Measurements from ENCODE around the gene CEP250.
"Not testable (repeated sequence)": the region's sequence is repeated elsewhere in the genome, so short reads cannot be mapped to it uniquely, and the experiment has no call there.

CEP250 gene

DNA sequence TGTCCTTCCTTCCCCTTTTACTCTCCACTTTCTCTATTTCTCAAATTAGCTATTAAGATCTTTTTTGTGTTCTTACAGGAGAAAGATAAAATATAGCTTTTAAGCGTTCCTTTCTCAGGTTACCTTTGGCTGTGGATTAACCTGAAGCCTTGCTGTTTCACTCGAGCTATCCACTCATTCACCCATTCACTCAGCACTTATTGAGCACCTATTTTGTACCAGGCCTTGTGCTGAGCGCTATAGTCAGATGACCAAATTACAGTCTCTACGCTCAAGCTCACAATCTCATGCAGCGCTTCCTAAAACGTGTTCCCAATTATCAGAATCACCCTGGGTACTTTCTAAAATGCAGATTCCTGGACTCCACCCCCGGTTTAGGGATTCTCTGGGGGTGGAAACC, 1.8 kb upstream of the CEP250 start:
- no peak for DNase-seq

GRCh38 chr20:35456700-35457099, 1.3 kb downstream of the CEP250 start:
- DNase-seq, result not testable (repeated sequence)

DNA sequence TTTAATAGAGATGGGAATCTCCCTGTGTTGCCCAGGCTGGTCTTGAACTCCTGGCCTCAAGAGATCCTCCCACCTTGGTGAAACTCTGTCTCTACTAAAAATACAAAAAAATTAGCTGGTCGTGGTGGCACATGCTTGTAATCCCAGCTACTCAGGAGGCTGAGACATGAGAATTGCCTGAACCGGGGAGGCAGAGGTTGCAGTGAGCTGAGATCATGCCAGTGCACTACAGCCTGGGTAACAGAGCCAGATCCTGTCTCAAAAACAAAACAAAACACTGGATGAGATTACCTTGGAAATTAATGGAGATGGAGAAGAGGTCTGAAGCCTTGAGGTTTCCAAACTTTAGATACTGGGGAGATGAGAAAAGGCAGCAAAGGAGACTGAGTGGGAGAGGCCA, 2.1 kb downstream of the CEP250 start:
- not testable (repeated sequence) for DNase-seq

- no peak for DNase-seq
Observed at GRCh38 chr20:35458388-35458787, 3.0 kb downstream of the CEP250 start.

DNA sequence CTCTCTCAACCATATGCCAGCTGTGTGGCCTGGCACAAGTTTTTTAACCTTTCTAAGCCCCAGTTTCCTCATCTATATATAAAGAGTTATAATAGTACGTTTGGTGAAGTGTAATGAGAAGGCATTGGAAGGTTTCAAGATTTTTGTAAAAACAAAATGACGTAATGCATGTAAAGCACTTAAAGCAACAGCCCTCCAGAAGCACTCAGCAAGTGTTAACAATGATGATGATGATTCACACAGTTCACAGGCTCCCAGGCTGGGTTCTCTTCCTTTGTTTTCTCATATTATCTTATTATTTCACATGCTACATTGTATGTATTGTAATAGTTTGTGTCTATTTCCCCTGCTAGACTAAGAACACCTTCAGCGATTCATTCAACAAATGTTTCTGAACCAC, 6.2 kb downstream of the CEP250 start:
- DNase-seq, result no peak

GRCh38 chr20:35462351-35462750, 7.0 kb downstream of the CEP250 start:
- no peak for DNase-seq

DNA sequence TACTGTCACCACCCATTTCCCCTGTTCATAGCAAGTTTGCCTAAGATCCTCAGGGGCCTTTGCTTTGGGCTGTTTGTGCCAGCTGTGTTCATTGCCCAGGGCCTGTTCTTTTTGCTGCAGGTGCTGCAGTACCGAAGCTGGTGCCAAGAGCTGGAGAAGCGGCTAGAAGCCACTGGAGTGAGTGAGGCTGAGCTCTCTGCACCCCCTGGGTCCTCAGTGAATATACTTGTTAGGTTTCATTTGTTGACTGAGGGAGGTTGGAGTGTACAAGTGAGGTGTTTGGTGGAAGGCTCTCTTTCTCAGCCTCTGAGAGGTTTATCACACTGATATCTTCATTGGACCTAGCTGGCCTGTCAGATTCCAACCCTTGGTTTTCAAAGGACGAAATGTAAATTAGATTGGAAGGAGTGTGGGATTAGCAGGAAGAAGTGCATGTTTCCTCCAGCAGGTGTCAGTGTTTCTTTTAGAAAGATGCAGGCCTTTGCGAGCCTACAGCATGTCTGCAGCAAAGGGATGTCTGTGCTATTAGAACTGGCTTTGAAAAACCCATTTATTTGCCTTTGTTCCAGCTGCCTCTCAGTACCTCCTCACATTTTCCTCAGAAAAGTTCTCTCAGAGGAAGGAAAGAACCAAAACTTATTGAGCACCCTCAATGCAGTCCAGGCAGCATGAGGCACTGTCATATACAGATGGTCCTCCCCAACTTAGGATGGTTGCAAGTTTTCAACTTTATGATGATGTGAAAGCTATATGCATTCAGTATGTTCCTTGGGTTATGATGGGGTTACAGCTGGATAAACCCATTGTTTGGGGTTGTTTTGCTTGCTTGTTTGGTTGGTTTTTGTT, 8.3 kb downstream of the CEP250 start:
- peak; percentile 61 for DNase-seq

- DNase-seq, result no peak
Observed at GRCh38 chr20:35465976-35466375, 10.6 kb downstream of the CEP250 start.

DNA sequence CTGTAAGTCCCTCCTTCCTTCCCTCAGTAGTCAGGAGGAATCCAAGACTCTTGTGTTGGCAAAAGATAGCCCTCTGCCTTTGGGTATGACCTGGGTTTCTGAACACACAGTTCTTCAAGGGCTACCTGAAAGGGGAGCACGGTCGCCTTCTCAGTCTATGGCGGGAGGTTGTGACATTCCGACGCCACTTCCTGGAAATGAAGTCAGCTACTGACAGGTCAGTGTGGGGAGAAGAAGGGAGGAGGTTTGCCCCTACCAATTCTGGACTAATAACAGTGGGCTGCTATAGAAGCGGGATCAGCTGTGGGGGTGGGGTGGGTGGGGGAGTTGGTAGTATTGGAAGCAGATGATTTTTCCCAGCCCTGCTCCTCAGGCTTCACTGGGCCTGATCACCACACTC, 11.5 kb downstream of the CEP250 start:
- DNase-seq, result no peak

DNA sequence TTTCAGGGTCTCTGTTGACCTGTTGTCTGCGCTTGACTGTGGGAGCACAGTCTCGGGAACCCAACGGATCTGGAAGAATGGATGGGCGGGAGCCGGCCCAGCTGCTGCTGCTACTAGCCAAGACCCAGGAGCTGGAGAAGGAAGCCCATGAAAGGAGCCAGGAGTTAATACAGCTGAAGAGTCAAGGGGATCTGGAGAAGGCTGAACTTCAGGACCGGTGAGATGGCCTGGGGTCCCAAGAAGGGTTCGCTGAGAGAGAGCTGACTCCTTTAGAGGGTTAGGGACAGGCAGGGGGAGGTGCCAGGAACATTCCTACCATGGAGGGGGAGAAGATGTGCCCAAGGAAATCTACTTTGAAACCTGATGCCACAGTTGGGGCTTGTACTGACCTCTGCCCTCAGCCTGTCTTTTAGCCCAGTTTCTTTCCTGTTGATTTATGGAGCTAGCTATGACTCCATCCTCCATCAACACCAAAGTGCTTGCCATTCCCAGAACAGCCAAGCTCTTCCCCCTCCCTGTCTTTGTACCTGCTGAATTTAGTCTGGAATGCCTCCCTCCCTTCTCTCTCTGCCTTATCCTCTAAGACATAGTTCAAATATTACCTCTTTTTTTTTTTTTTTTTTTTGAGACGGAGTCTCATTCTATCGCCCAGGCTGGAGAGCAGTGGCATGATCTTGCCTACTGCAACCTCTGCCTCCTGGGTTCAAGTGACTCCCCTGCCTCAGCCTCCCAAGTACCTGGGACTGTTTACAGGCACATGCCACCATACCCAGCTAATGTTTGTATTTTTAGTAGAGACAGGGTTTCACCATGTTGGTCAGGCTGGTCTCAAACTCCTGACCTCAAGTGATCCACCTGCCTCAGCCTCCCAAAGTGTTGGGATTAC, 12.2 kb downstream of the CEP250 start:
- peak; percentile 84 for DNase-seq

- no peak for DNase-seq
Observed at GRCh38 chr20:35468671-35469334, 13.4 kb downstream of the CEP250 start.

GRCh38 chr20:35472209-35472608, 16.8 kb downstream of the CEP250 start:
- DNase-seq, result no peak

GRCh38 chr20:35473684-35474083, 18.3 kb downstream of the CEP250 start:
- no peak for DNase-seq

GRCh38 chr20:35474303-35474871, 19.0 kb downstream of the CEP250 start:
- DNase-seq, result no peak

GRCh38 chr20:35476288-35476687, 20.9 kb downstream of the CEP250 start:
- DNase-seq, result no peak

- no peak for DNase-seq
Observed at GRCh38 chr20:35478804-35479472, 23.5 kb downstream of the CEP250 start.

GRCh38 chr20:35479798-35480197, 24.4 kb downstream of the CEP250 start:
- DNase-seq, result no peak

DNA sequence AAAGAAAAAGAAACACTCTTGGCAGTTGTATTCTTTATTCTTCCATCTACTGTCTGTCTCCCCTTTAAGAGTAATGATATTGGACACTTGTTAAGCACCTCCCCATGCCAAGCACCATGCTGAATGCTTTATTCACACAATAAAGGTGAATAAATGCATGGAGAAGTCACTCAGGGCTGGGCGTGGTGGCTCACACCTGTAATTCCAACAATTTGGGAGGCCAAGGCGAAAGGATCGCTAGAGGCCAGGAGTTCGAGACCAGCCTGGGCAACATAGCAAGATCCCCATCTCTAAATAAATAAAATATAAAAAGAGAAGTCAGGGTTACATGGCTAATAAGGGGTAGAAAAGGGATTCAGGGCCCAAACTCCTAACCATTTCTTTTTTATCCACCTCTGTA, 32.1 kb downstream of the CEP250 start:
- no peak for DNase-seq

DNA sequence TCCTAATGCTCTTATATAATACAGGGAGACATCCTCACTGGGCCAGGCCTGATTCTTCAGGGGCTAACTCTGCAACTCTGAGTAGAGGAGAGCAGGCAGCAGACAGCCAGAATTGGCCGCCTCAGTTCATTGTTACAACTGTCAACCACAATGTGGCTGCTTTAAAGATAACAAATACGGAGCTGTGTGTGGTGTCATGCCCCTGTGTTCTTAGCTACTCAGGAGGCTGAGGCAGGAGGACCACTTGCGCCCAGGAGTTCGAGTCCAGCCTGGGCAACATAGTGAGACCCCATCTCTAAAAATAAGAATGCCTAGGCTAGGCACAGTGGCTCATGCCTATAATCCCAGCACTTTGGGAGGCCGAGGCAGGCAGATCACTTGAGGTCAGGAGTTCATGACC, 34.3 kb downstream of the CEP250 start:
- DNase-seq, result no peak

DNA sequence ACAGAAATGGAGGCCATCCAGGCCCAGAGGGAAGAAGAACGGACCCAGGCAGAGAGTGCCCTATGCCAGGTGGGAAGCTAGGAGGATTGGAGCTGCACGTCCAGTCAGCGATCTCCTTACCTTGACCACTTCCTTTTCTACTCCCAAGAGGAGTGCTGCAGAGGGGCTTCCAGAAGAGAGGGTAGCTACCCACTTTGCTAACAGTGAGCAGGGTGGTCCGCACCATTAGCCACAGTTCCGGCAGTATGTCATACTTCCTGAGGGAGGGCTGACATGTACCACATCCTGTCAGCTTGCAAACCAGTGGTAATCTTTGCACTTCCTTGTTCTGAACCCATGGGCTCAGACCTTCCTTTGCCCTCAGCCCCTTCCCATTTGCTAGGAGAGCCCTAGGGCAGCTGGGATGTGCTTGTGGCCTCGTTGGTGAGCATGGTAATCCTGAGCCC, 35.4 kb downstream of the CEP250 start:
- no peak for DNase-seq

GRCh38 chr20:35491823-35492222, 36.4 kb downstream of the CEP250 start:
- DNase-seq, result no peak

DNA sequence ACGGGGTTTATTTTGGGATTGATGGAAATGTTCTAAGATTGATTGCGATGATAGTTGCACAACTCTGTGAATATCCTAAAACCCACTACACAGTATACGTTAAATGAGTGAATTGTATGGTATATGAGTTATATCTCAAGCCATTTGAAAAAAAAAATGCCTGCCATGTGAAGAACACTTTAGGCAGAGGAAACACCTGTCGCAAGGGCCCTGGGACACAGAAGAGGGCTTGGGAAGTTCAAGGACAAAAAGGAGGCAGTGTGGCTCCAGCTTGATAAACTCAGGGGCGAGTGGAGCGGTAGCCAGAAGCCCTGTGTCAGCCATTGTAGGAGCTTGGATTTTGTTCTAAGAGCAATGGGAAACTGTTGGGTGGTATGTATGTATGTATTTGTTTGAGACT, 37.0 kb downstream of the CEP250 start:
- no peak for DNase-seq

All from HCEC 1CT (cell line).